Measurements from ENCODE around the gene RAB4A. TPM values are rescaled to one million over a fixed set of nuclear protein-coding genes. Genes with fewer than 3 reads are reported as not detected.

Gene RAB4A
- total and polyA plus RNA-seq, 9 of the 15 experiments (the other 6 are each of a cell fraction or from before 2014, with no cell fraction given): 8.3 to 61.0 (median 26.7) TPM

GRCh38 chr1:229280037-229280828 is 9.3 kb downstream of the RAB4A start (continued):
- TF ChIP-seq CHD7 (IDR thresholded peaks at IDR 0.05; ENCODE audit: low read depth, low read length): no peak
- TF ChIP-seq CXXC5 (CRISPR knock-in tag; IDR thresholded peaks at IDR 0.05): 0 out of 2 replicates have a peak, but pooled peaks have one; percentile 56
- TF ChIP-seq ESRRA (IDR thresholded peaks at IDR 0.05; ENCODE audit: borderline replicate concordance, low read depth): no peak; the same call in 1 of the 2 replicates
- TF ChIP-seq MBD1 (CRISPR knock-in tag; IDR thresholded peaks at IDR 0.05): no peak
- peak; percentile 54 for TF ChIP-seq MTA2 (IDR thresholded peaks at IDR 0.05; ENCODE audit: low read depth)
- TF ChIP-seq ZNF140 (CRISPR knock-in tag; IDR thresholded peaks at IDR 0.05): no peak
- TF ChIP-seq TAF9B (IDR thresholded peaks at IDR 0.05; ENCODE audit: partially characterized antibody): no peak
- TF ChIP-seq ZBTB11 (CRISPR knock-in tag; IDR thresholded peaks at IDR 0.05): 0 out of 6 replicates have a peak, but pooled peaks of 1 of the 3 experiments have one; percentile 37
- no peak for TF ChIP-seq CREB1 (IDR thresholded peaks at IDR 0.05)
- TF ChIP-seq CREB1 (CRISPR knock-in tag; IDR thresholded peaks at IDR 0.05): no peak
